Osteocyte (in vitro differentiated cells): ENCODE results near the gene SPZ1. TPM values are rescaled to one million over a fixed set of nuclear protein-coding genes. Genes with fewer than 3 reads are reported as not detected.

Source experiments
- DNase-seq: peaks from one replicate; pipeline ENCODE4 v3.0.0; 2021; ENCODE audit warnings: mixed read lengths; ENCODE audit not compliant: unreplicated experiment; ENCODE audit errors: extremely low spot score
- H3K27ac Mint-ChIP-seq: one replicate; pipeline ENCODE4 v1.8.0; 2021; ENCODE audit warnings: mild to moderate bottlenecking, mixed read lengths; ENCODE audit not compliant: unreplicated experiment
- H3K27me3 Mint-ChIP-seq: one replicate; pipeline ENCODE4 v1.8.0; 2021; ENCODE audit warnings: mixed read lengths; ENCODE audit not compliant: unreplicated experiment
- H3K36me3 Mint-ChIP-seq: one replicate; pipeline ENCODE4 v1.8.0; 2021; ENCODE audit warnings: mixed read lengths; ENCODE audit not compliant: unreplicated experiment
- H3K4me1 Mint-ChIP-seq: one replicate; pipeline ENCODE4 v1.8.0; 2021; ENCODE audit warnings: mixed read lengths; ENCODE audit not compliant: unreplicated experiment
- H3K4me3 Mint-ChIP-seq: one replicate; pipeline ENCODE4 v1.8.0; 2021; ENCODE audit warnings: mild to moderate bottlenecking, moderate library complexity, mixed read lengths; ENCODE audit not compliant: unreplicated experiment
- H3K9me3 Mint-ChIP-seq: one replicate; pipeline ENCODE4 v1.8.0; 2021; ENCODE audit warnings: mixed read lengths; ENCODE audit not compliant: unreplicated experiment
- total RNA-seq: library from RNA; stranded (reverse); gene quantifications from 2 replicates; pipeline ENCODE4 v1.2.1, GENCODE V29; 2021
- TF ChIP-seq, protein P1 (sequence below): fragments of 200-600 bp; sonication (generic); IDR thresholded peaks from 2 replicates; pipeline ENCODE4 v1.5.0; 2021; ENCODE audit warnings: antibody characterized with exemption, mild to moderate bottlenecking, moderate library complexity

The SPZ1 gene
- total RNA-seq, 1 donor from 2014 or later, result not detected

DNA sequence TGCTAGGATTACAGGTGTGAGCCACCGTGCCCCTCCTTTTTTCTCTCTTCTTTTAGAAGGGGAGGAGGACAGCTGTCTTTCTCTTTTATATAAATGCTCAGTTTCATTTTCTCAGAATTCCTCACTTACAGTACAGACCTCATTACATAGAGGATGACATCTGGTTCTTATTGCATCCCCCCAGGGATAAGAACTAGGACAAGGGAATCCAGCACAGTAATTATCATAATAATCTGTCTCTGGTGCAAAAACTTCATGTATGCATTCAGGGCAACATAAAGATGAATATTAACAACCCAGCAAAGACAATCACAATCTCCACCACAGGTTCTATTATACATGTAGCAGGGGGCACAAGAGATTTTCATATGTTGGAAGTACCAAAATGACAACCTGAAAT, 5.1 kb downstream of the SPZ1 start:
- H3K4me3 Mint-ChIP-seq, result no peak overlapping the region
- TF ChIP-seq, protein P1, sequence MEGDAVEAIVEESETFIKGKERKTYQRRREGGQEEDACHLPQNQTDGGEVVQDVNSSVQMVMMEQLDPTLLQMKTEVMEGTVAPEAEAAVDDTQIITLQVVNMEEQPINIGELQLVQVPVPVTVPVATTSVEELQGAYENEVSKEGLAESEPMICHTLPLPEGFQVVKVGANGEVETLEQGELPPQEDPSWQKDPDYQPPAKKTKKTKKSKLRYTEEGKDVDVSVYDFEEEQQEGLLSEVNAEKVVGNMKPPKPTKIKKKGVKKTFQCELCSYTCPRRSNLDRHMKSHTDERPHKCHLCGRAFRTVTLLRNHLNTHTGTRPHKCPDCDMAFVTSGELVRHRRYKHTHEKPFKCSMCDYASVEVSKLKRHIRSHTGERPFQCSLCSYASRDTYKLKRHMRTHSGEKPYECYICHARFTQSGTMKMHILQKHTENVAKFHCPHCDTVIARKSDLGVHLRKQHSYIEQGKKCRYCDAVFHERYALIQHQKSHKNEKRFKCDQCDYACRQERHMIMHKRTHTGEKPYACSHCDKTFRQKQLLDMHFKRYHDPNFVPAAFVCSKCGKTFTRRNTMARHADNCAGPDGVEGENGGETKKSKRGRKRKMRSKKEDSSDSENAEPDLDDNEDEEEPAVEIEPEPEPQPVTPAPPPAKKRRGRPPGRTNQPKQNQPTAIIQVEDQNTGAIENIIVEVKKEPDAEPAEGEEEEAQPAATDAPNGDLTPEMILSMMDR, result no peak
- no peak overlapping the region for H3K27ac Mint-ChIP-seq
- peaks cover 54% of the 10 kb centered on the region for H3K27me3 Mint-ChIP-seq
- no peaks in the 10 kb centered on the region for H3K9me3 Mint-ChIP-seq
- no peaks in the 10 kb centered on the region for H3K36me3 Mint-ChIP-seq
- H3K4me1 Mint-ChIP-seq, result no peaks in the 10 kb centered on the region
- DNase-seq, result no peak

- H3K4me1 Mint-ChIP-seq, result no peaks in the 10 kb centered on the region
- H3K4me3 Mint-ChIP-seq, result no peak overlapping the region
- peaks cover 39% of the 10 kb centered on the region for H3K27me3 Mint-ChIP-seq
- TF ChIP-seq, protein P1, result no peak
- no peak for DNase-seq
- no peak overlapping the region for H3K27ac Mint-ChIP-seq
- no peaks in the 10 kb centered on the region for H3K9me3 Mint-ChIP-seq
- H3K36me3 Mint-ChIP-seq, result no peaks in the 10 kb centered on the region
Measured at GRCh38 chr5:80326468-80326867, 6.7 kb downstream of the SPZ1 start.

DNA sequence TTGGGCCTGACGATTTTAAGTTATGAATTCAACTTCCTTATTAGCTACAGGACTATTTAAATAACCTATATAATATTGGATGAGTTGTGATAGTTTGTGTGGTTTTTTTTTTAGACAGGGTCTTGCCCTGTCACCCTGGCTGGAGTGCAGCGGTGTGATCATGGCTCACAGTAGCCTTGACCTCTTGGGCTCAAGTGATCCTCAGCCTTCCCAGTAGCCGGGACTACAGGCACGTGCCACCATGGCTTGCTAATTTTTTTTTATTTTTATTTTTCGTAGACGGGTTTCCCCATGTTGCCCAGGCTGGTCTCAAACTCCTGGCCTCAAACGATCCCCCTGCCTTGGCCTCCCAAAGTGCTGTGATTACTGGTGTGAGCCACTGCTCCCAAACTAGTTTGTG, 17.6 kb downstream of the SPZ1 start:
- H3K4me3 Mint-ChIP-seq, result no peak overlapping the region
- H3K27me3 Mint-ChIP-seq, result peaks cover 37% of the 10 kb centered on the region
- DNase-seq, result no peak
- no peak overlapping the region for H3K27ac Mint-ChIP-seq
- no peaks in the 10 kb centered on the region for H3K4me1 Mint-ChIP-seq
- H3K36me3 Mint-ChIP-seq, result no peaks in the 10 kb centered on the region
- TF ChIP-seq, protein P1, result no peak
- no peaks in the 10 kb centered on the region for H3K9me3 Mint-ChIP-seq

DNA sequence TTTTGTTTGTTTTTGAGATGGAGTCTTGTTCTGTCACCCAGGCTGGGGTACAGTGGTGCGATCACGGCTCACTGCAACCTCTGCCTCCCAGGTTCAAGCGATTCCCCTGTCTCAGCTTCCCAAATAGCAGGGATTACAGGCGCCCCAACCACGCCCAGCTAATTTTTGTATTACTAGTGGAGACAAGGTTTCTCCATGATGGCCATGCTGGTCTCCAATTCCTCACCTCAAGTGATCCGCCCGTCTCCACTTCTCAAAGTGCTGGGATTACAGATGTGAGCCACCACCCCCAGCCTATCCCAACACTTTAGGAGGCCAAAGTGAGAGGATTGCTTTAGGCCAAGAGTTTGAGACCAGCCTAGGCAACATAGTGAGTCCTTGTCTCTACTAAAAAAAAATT, 19.3 kb downstream of the SPZ1 start:
- Mint-ChIP-seq H3K27me3 (peaks cover 32% of the 10 kb centered on the region), H3K4me3 (no peak overlapping the region), H3K27ac (no peak overlapping the region), H3K9me3 (no peaks in the 10 kb centered on the region), H3K36me3 (no peaks in the 10 kb centered on the region), H3K4me1 (no peaks in the 10 kb centered on the region)
- DNase-seq, result no peak
- TF ChIP-seq, protein P1, result no peak

GRCh38 chr5:80341016-80341775, 21.4 kb downstream of the SPZ1 start:
- H3K27me3 Mint-ChIP-seq, result peaks cover 22% of the 10 kb centered on the region
- DNase-seq, result no peak
- TF ChIP-seq, protein P1, result no peak
- no peaks in the 10 kb centered on the region for H3K4me1 Mint-ChIP-seq
- H3K9me3 Mint-ChIP-seq, result no peaks in the 10 kb centered on the region
- no peak overlapping the region for H3K4me3 Mint-ChIP-seq
- no peaks in the 10 kb centered on the region for H3K36me3 Mint-ChIP-seq
- no peak overlapping the region for H3K27ac Mint-ChIP-seq
